T-helper 17 cell (primary cell): ENCODE measurements around the gene PADI3. TPM values are rescaled to one million over a fixed set of nuclear protein-coding genes. Genes with fewer than 3 reads are reported as not detected.
A peak's percentile ranks its signal among the peaks of the same experiment; 100 is the strongest.
"Not testable (repeated sequence)": the region's sequence is repeated elsewhere in the genome, so short reads cannot be mapped to it uniquely, and the experiment has no call there.

Experiments
- ATAC-seq: fragments of 150-1000 bp; cut with Tn5 transposase; 2 replicates; pipeline ENCODE4 v1.10.0; 2021; ENCODE audit warnings: mild to moderate bottlenecking, moderate library complexity
- DNase-seq, 3 donors: peaks; one replicate each; pipeline versions ENCODE4 v3.0.0 to v3.0.0-alpha.2; 2020 to 2021
- H3K9me3 ChIP-seq: one replicate; pipeline ENCODE4 v1.7.0; 2013; ENCODE audit warnings: low read length, mild to moderate bottlenecking; ENCODE audit not compliant: control insufficient read depth, poor library complexity, severe bottlenecking
- H3K27ac Mint-ChIP-seq: one replicate; pipeline ENCODE4 v1.8.0; 2022; ENCODE audit warnings: mild to moderate bottlenecking, moderate library complexity, mixed read lengths
- H3K27me3 Mint-ChIP-seq: one replicate; pipeline ENCODE4 v1.8.0; 2022; ENCODE audit warnings: mixed read lengths
- H3K36me3 Mint-ChIP-seq: one replicate; pipeline ENCODE4 v1.8.0; 2022; ENCODE audit warnings: low read depth, mixed read lengths
- H3K4me1 Mint-ChIP-seq: one replicate; pipeline ENCODE4 v1.8.0; 2022; ENCODE audit warnings: mild to moderate bottlenecking, mixed read lengths
- H3K4me3 Mint-ChIP-seq: one replicate; pipeline ENCODE4 v1.8.0; 2022; ENCODE audit warnings: mild to moderate bottlenecking, moderate library complexity, mixed read lengths
- total RNA-seq, 4 donors: library from RNA in 2 of 4; stranded (reverse) in 2 of 4; gene quantifications; one replicate each; pipeline ENCODE4 v1.2.3 and lab custom pipeline; 2022 to 2026

Gene PADI3
- total RNA-seq, 2 donors from 2014 or later: not detected

- H3K4me3 Mint-ChIP-seq: no peak overlapping the region
- peak; percentile 70 for ATAC-seq
- no peaks in the 10 kb centered on the region for H3K9me3 ChIP-seq
- H3K27me3 Mint-ChIP-seq: peaks cover 17% of the 10 kb centered on the region
- no peak overlapping the region for H3K27ac Mint-ChIP-seq
- H3K4me1 Mint-ChIP-seq: peaks cover 4% of the 10 kb centered on the region
- DNase-seq: peak; percentile 68 to 88 (median 68)
- no peaks in the 10 kb centered on the region for H3K36me3 Mint-ChIP-seq
Measured at GRCh38 chr1:17236779-17237560, 11.9 kb upstream of the PADI3 start.

DNA sequence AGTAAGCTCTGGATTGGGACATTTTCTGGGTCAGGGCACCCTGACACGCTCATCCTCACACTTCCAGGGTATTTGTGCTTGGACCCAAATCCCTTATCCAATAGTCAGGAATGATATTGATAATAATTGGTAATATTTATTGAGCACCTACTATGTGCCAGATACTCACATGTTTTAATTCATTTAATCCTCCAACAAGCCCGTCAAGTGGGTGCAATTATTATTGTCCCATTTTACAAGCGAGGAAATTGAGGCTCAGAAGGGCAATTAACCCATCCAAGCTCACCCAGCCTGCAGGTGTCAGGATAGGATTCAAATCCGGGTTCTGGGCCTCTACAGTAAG, 11.4 kb upstream of the PADI3 start:
- no peaks in the 10 kb centered on the region for H3K36me3 Mint-ChIP-seq
- peaks cover 13% of the 10 kb centered on the region for H3K27me3 Mint-ChIP-seq
- H3K4me3 Mint-ChIP-seq: no peak overlapping the region
- peaks cover 4% of the 10 kb centered on the region for H3K4me1 Mint-ChIP-seq
- no peaks in the 10 kb centered on the region for H3K9me3 ChIP-seq
- no peak for DNase-seq
- no peak overlapping the region for H3K27ac Mint-ChIP-seq
- ATAC-seq: no peak

DNA sequence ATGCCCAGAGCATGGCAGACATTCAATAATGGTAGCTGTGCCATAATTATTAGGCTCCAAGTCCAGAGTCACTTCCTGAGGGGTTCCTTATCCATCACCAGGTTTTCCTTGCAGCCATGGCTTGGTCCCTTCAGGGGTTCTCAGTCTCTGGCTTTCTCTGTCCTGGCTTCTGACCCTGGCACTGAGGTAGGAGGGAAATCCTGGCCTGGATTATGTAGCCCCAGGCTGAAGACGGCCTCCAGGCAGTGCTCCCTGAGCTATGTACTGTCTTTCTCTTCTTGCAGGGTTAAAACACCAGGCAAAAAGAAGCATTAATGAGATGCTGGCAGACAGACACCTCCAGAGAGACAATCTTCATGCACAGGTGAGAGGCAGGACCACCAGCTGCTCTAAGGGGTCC, 9.5 kb upstream of the PADI3 start:
- Mint-ChIP-seq H3K36me3 (no peaks in the 10 kb centered on the region), H3K27ac (peak overlapping the region; percentile 49), H3K4me3 (no peak overlapping the region), H3K27me3 (peaks cover 9% of the 10 kb centered on the region), H3K4me1 (peaks cover 4% of the 10 kb centered on the region)
- ATAC-seq: no peak
- no peak for DNase-seq
- H3K9me3 ChIP-seq: no peaks in the 10 kb centered on the region

DNA sequence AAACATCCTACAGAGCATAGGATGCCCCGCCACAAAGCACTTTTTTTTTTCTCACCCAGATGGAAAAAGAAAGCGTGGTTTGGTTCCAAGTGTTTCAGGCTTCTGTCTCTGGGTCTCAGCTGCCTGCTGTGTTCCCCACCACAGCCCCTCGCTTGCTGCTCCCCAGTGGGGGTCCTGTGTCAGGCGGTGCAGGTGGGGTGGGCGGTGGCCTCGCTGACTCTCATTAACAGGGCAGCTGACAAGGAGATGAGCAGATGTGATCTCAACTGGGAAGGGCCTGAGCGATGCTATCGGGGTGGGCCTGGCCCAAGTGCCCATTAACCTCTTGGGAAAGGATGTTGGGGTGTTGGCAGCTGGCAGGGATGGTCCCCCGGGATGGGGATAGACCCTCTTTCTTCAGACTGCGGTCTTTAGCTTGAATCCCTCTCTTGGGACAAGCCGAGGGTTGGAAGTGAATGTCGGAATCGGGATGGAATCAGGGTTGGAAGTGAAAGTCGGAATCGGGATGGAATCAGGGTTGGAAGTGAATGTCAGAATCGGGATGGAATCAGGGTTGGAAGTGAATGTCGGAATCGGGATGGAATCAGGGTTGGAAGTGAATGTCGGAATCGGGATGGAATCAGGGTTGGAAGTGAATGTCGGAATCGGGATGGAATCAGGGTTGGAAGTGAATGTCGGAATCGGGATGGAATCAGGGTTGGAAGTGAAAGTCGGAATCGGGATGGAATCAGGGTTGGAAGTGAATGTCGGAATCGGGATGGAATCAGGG, 7.7 kb upstream of the PADI3 start:
- H3K27me3 Mint-ChIP-seq: peaks cover 24% of the 10 kb centered on the region
- not testable (repeated sequence) for H3K27ac Mint-ChIP-seq, H3K9me3 ChIP-seq, DNase-seq, H3K4me3 Mint-ChIP-seq, H3K36me3 Mint-ChIP-seq, ATAC-seq, H3K4me1 Mint-ChIP-seq

DNA sequence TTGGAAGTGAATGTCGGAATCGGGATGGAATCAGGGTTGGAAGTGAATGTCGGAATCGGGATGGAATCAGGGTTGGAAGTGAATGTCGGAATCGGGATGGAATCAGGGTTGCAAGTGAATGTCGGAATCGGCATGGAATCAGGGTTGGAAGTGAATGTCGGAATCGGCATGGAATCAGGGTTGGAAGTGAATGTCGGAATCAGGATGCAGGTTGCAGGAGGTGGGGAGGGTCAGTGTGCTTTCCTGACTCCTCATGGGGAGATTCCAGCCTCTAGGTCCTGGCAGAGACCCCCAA, 7.2 kb upstream of the PADI3 start:
- not testable (repeated sequence) for H3K4me3 Mint-ChIP-seq, H3K27ac Mint-ChIP-seq, DNase-seq, H3K9me3 ChIP-seq, H3K4me1 Mint-ChIP-seq, H3K36me3 Mint-ChIP-seq, ATAC-seq
- H3K27me3 Mint-ChIP-seq: peaks cover 30% of the 10 kb centered on the region

GRCh38 chr1:17243274-17243673, 5.6 kb upstream of the PADI3 start:
- DNase-seq (no peak), ATAC-seq (no peak)
- no peak overlapping the region for H3K4me3 Mint-ChIP-seq
- H3K27me3 Mint-ChIP-seq: peaks cover 40% of the 10 kb centered on the region
- H3K27ac Mint-ChIP-seq: no peak overlapping the region
- H3K4me1 Mint-ChIP-seq: no peaks in the 10 kb centered on the region
- H3K9me3 ChIP-seq: no peaks in the 10 kb centered on the region
- no peaks in the 10 kb centered on the region for H3K36me3 Mint-ChIP-seq

DNA sequence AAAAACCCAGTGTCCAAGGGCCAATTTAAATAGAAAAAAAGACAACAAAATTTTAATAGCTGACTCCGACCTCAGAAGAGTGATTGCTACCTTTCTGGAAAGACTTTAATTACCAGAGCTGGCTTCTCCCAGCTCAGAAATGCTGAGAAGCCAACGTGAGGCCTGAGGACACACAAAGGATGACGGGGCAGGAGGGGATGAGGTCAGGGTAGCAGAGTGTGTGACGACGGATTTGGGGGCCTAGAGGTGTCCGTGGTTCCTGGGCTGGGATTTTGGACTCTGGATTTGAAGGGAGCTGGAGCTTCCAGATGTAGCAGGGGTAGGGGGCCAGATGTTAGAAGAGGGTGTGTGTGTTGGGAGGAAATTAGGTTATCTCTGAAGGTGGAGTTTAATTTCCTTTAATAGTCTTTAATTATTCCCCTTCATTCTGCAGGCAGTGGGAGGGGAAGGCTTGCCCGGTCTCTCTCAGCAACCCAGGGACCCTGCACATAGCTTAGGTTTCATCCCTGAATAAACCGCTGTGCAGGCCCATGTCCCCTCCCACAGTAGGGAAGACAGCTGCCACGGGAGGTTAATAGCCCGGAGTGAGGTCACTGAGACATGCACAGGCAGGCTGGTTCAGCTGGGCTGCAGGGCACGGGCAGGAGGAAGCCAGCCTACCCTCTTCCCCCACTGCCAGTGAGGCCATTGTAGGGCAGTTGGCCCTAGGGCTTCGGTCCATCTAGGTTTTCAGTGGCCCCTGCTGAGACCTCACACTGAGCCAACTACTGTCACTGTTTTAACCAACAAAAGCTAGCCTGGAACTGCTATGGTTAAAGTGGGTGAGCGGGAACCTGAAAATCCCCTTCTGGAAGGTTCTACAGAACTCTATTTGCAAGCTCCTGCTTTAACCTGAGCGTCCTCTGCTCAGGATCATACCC, 3.8 kb upstream of the PADI3 start:
- no peak for DNase-seq
- Mint-ChIP-seq H3K27ac (no peak overlapping the region), H3K4me3 (no peak overlapping the region), H3K27me3 (peaks cover 42% of the 10 kb centered on the region), H3K36me3 (no peaks in the 10 kb centered on the region), H3K4me1 (no peaks in the 10 kb centered on the region)
- no peaks in the 10 kb centered on the region for H3K9me3 ChIP-seq
- no peak for ATAC-seq

- Mint-ChIP-seq H3K36me3 (no peaks in the 10 kb centered on the region), H3K4me1 (no peaks in the 10 kb centered on the region), H3K27me3 (peaks cover 48% of the 10 kb centered on the region), H3K4me3 (no peak overlapping the region), H3K27ac (no peak overlapping the region)
- ATAC-seq: no peak
- no peaks in the 10 kb centered on the region for H3K9me3 ChIP-seq
- no peak for DNase-seq
Measured at GRCh38 chr1:17245816-17246325, 3.0 kb upstream of the PADI3 start.

- peaks cover 2% of the 10 kb centered on the region for H3K36me3 Mint-ChIP-seq
- ATAC-seq (no peak), DNase-seq (no peak)
- H3K4me3 Mint-ChIP-seq: no peak overlapping the region
- peaks cover 55% of the 10 kb centered on the region for H3K27me3 Mint-ChIP-seq
- H3K4me1 Mint-ChIP-seq: no peaks in the 10 kb centered on the region
- H3K9me3 ChIP-seq: no peaks in the 10 kb centered on the region
- H3K27ac Mint-ChIP-seq: no peak overlapping the region
Measured at GRCh38 chr1:17246971-17247370, 1.9 kb upstream of the PADI3 start.

GRCh38 chr1:17250601-17251000, 1.7 kb downstream of the PADI3 start:
- Mint-ChIP-seq H3K27ac (no peak overlapping the region), H3K4me1 (no peaks in the 10 kb centered on the region), H3K36me3 (peaks cover 2% of the 10 kb centered on the region), H3K27me3 (peaks cover 43% of the 10 kb centered on the region), H3K4me3 (no peak overlapping the region)
- H3K9me3 ChIP-seq: no peaks in the 10 kb centered on the region
- no peak for ATAC-seq
- DNase-seq: no peak

- no peak for DNase-seq
- H3K27ac Mint-ChIP-seq: no peak overlapping the region
- peaks cover 2% of the 10 kb centered on the region for H3K36me3 Mint-ChIP-seq
Measured at GRCh38 chr1:17251246-17251645, 2.3 kb downstream of the PADI3 start.

GRCh38 chr1:17251701-17252376, 2.9 kb downstream of the PADI3 start:
- Mint-ChIP-seq H3K27ac (no peak overlapping the region), H3K27me3 (peaks cover 40% of the 10 kb centered on the region), H3K36me3 (peaks cover 2% of the 10 kb centered on the region), H3K4me1 (no peaks in the 10 kb centered on the region), H3K4me3 (no peak overlapping the region)
- ATAC-seq (no peak), DNase-seq (no peak)
- H3K9me3 ChIP-seq: no peaks in the 10 kb centered on the region

More at GRCh38 chr1:17251246-17251645, 2.3 kb downstream of the PADI3 start:
- no peaks in the 10 kb centered on the region for H3K4me1 Mint-ChIP-seq
- ATAC-seq: no peak
- no peaks in the 10 kb centered on the region for H3K9me3 ChIP-seq
- peaks cover 45% of the 10 kb centered on the region for H3K27me3 Mint-ChIP-seq
- H3K4me3 Mint-ChIP-seq: no peak overlapping the region
